Ishikawa (cell line): ENCODE results near the gene SPTSSA.

Source experiments
- CEBPB ChIP-seq: IDR thresholded peaks from 2 replicates; pipeline ENCODE4 v1.6.1; 2012
- CREB1 ChIP-seq: IDR thresholded peaks from 2 replicates; pipeline ENCODE4 v1.6.1; 2012; ENCODE audit warnings: low read depth
- EGR1 ChIP-seq: IDR thresholded peaks from 2 replicates; pipeline ENCODE4 v1.6.1; 2012
- EP300 ChIP-seq: IDR thresholded peaks from 2 replicates; pipeline ENCODE4 v1.6.1; 2012; ENCODE audit warnings: borderline replicate concordance
- FOXM1 ChIP-seq: IDR thresholded peaks from 2 replicates; pipeline ENCODE4 v1.6.1; 2012; ENCODE audit warnings: low read depth, borderline replicate concordance
- MAX ChIP-seq: IDR thresholded peaks from 2 replicates; pipeline ENCODE4 v1.6.1; 2012
- NFIC ChIP-seq: IDR thresholded peaks from 2 replicates; pipeline ENCODE4 v1.6.1; 2012
- RAD21 ChIP-seq: IDR thresholded peaks from 2 replicates; pipeline ENCODE4 v1.6.1; 2012; ENCODE audit warnings: low read depth
- REST ChIP-seq: IDR thresholded peaks from 2 replicates; pipeline ENCODE4 v1.6.1; 2012; ENCODE audit warnings: low read depth, mild to moderate bottlenecking
- TAF1 ChIP-seq: IDR thresholded peaks from 2 replicates; pipeline ENCODE4 v1.6.1; 2012; ENCODE audit warnings: low read depth, mild to moderate bottlenecking
- TCF12 ChIP-seq: IDR thresholded peaks from 2 replicates; pipeline ENCODE4 v1.6.1; 2012; ENCODE audit warnings: low read depth
- TEAD4 ChIP-seq: IDR thresholded peaks from 2 replicates; pipeline ENCODE4 v1.6.1; 2012
- USF1 ChIP-seq: IDR thresholded peaks from 2 replicates; pipeline ENCODE4 v1.6.1; 2012
- YY1 ChIP-seq: IDR thresholded peaks from 2 replicates; pipeline ENCODE4 v1.6.1; 2012; ENCODE audit warnings: low read depth
- ZBTB7A ChIP-seq: IDR thresholded peaks from 2 replicates; pipeline ENCODE4 v1.6.1; 2012; ENCODE audit warnings: low read depth

The SPTSSA gene

GRCh38 chr14:34403646-34404045 is 58.4 kb downstream of the SPTSSA start:
- TF ChIP-seq USF1 (no peak), ZBTB7A (no peak), TCF12 (no peak), REST (no peak), CREB1 (no peak), TAF1 (no peak), NFIC (no peak), MAX (no peak)

- TF ChIP-seq FOXM1 = no peak
- no peak for TF ChIP-seq CREB1
- TF ChIP-seq YY1 = no peak
- peak; percentile 82 for TF ChIP-seq REST
Measured at GRCh38 chr14:34398024-34398423, 64.0 kb downstream of the SPTSSA start.

GRCh38 chr14:34387974-34388516 is 74.0 kb downstream of the SPTSSA start:
- TF ChIP-seq EP300 (no peak), TEAD4 (no peak), USF1 (no peak), NFIC (no peak), CEBPB (no peak)

- no peak for TF ChIP-seq TCF12
- TF ChIP-seq TAF1 = no peak
- TF ChIP-seq CEBPB = no peak
- TF ChIP-seq EP300 = no peak
Measured at GRCh38 chr14:34386865-34387485, 75.1 kb downstream of the SPTSSA start.

GRCh38 chr14:34383839-34384238 is 78.2 kb downstream of the SPTSSA start:
- TF ChIP-seq MAX (no peak), ZBTB7A (no peak), TAF1 (no peak), RAD21 (no peak), YY1 (no peak), NFIC (no peak), FOXM1 (no peak), TCF12 (no peak), USF1 (no peak), EP300 (no peak), CEBPB (no peak), EGR1 (no peak), REST (no peak), CREB1 (no peak), TEAD4 (no peak)
